Stimulated activated CD4-positive, alpha-beta T cell treated with anti-CD3 and anti-CD28 coated beads, Interleukin-1b, Interleukin-23, amount 100 ng/mL, for 1 hour (primary cell): Measurements from ENCODE around the gene RAB40B.

Experiments used
- DNase-seq, 2 donors: peaks; one replicate each; pipeline ENCODE4 v3.0.0-alpha.2; 2020; ENCODE audit warnings: low read depth in 2 of 2

The RAB40B gene

DNA sequence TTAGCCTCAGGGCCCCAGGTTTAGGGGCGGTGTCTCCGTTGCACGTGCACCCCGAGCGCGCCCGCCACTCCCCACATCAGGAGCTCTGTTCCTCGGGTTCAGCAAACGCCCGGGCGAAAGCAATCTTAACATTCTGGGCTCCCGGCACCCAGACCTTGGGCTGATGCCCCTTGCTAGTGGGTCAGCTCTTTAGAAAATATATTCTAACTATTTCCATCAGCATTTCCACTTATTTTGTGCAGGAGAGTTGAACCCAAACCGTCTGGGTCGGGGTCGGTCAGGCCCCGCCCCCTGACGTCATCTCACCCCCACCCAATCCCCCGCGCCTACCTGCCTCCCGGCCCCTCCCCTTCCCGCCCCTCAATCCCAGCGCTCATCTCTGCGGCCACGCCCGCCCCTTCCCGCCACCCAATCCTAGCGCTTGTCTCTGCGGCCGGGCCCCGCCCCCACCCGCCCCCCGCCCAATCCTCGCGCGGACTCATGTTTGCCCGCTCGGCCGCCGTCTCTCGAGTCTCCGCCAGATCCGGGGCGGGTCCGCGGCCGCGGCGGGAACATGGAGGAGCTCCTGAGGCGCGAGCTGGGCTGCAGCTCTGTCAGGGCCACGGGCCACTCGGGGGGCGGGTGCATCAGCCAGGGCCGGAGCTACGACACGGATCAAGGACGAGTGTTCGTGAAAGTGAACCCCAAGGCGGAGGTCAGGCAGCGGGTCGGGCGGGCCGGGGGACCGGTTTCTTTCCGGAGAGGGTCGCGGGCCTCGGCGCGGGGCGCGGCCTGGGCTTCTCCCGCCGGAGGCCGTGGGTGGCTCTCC lies 17.9 kb upstream of the RAB40B start, which contains the start of gene FN3KRP:
Gene FN3KRP (plus strand): TSS at position 504 of the 808 bp plus-strand sequence. CDS start 50 bp downstream, at position 554.
- peak; percentile 58 to 91 for DNase-seq

GRCh38 chr17:82713071-82713723 lies 14.7 kb upstream of the RAB40B start:
- no peak for DNase-seq

DNA sequence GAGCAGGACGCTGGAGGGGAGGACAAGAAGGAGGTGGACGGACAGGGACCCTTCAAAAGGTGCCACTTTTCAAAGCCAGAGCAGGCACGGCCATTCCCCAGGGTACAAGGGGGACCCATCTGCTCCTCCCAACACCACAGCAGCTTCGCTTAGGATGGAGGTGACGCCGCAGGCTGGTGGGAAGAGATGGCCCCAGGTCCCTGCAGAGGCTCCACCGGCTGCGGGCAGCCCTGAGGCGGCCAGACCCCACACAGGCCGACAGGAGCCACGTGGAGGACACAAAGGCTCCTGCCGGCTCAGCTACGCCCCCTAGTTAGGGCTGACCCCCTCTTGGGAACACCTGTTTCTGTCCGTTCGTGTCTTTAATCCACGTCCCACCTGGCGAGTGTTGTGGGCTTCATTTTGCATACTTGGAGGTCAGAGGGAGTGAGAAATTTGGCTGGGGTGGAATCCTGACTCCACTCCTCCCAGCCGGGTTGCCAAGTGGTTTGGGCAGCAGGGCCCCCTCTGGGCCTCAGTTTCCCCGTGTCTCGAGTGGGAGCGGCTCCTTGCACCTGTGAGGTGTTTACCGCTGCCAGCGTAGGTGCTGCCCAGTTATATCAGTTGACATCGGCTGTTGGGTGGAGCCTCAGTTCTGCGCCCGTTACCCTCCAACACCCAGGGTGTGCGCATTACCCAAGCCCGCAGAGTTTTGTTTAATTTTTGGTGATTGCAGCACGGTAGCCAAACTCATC lies 12.2 kb upstream of the RAB40B start:
- DNase-seq, result no peak

GRCh38 chr17:82709676-82710498 lies 11.4 kb upstream of the RAB40B start:
- no peak for DNase-seq

GRCh38 chr17:82709024-82709675 lies 10.7 kb upstream of the RAB40B start:
- DNase-seq, result no peak

DNA sequence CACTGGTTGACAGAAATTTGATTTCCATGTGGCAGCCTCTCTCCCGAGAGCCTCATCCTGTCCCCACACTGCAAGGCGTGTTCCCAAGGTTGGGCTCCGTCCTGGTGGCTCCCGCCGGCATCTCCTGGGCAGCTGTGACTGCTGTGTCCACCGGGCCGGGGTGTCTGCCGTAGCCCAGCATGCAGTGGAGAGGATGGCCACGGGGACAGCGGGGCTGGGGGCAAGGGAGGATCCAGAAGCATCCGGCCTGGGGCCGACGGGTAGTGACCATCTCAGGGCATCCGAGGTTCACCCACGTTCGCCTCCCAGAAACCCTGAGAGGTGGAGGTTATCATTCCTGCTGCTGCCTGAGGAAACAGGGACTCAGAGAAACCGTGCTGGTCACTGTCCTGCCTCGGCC lies 7.3 kb upstream of the RAB40B start:
- no peak for DNase-seq

- DNase-seq, result no peak
These were observed 6.4 kb upstream of the RAB40B start for GRCh38 chr17:82704886-82705285.

DNA sequence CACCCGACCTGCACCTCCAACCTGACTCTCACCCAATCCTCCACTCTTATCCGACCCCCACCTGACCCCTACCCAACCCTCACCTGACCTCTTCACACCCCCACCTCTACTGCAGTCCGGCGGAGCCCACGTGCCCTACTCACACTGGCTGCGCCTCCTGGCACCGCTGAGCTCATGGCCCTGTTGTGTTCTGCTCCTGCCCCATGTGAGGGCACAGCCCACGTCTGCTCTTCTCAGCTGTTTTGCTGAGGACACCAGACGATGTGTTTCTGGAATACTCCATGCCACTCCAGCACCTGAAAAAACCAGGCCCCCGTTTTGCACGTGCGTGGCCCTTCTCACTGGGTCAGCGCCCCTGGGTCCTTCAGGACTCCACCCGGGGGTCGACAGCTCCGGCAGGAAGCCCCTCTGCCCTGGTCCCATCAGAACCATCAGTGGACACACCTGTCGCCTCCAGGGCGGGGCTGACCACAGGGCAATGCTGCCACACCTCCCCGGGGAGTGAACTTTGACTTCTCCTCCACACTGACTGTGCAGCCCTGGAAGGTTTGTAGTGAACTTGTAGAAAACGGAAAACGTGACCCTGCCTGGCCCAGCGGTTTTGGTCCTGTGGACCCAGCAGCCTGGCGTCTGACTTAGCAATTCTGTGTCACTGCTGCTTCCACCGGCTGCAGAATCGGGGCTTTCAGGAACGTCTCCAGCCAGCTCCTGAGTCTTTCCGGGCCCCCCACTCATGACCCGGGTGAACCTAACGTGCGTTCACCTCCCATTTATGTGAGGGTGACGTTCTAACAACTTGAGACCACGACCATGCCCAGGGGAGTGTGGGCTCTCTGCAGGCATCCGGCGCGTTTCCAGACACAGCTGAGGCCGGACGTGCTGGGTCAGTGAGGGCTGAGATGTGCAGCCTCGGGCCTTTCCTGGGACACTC lies 5.7 kb upstream of the RAB40B start:
- no peak for DNase-seq

DNA sequence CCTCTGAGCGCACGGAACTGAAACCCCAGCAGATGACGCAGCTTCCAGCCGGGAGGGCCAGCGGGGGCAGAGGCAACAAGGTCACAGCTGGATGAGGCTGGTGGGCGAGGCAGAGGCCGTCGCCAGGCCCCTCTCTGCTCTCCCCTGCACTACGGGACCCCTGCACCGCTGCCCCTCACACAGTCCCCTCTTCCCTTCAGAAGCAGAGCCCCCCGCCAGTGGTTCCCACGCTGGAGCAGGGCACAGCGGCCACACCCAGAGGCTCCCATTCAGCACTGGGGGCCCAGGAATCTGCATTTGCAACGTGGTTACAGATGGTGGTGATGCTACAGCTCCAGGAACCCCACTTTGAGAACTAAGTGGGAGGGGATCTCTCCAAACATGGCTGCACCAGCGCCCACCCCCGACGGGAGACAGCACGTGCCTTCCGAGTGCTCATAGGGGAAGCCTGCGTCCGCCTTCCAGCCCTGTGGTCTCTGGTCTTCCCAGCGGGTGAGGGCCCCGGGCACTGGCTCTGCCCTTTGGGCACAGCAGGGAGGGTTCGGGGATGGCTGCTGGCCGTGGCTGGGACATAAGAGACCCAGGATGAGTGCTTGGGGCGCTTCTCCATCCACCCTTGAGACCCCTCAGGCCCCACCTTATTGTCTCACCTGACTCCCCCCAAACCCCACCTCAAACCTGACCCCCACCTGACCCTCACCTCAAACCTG lies 4.7 kb upstream of the RAB40B start:
- DNase-seq, result no peak

- DNase-seq, result no peak
These were observed 3.9 kb upstream of the RAB40B start for GRCh38 chr17:82702231-82702927.

DNA sequence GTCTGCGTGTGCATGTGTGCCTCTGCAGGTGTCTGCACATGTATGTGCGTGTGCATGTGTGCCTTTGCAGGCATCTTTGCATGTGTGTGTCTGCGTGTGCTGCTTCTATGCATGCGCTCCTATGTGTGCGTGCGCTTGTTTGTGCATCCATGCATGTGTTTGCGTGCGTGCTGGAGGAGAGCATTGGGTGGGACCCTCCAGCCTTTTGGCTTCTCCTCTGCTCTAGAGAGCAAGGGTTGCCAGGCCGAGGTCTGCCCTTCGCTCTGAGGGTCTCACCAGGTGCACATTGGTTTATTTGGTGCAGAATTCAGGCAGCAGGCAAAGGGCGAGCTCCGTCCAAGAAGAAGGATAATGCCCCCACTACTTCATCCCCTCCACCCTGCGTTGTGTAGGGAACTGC lies 1.1 kb upstream of the RAB40B start:
- DNase-seq, result no peak

DNA sequence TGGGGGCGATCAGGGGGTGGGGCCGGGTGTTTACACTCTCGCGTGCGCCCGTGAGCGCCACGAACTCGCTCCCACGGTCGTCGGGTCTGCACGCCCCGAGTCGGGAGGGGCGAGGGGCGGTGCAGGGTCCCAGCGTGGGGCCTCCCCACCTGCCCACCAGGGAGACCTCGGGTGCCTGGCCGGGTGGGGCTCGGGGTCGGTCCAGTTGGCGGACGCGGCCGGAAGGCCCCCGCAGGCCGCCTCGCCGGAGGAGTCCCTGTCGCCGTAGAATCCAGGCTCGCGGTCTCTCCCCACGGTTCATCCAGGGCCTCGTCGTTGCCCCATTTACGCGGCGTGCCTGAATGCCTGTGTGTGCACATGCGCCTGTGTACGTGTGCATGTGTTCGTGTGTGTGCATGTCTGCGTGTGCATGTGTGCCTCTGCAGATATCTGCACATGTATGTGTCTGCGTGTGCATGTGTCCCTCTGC lies 510 bp upstream of the RAB40B start:
- no peak for DNase-seq

- DNase-seq, result no peak
These were observed 762 bp downstream of the RAB40B start for GRCh38 chr17:82697808-82698064.

GRCh38 chr17:82696916-82697807 lies 1.3 kb downstream of the RAB40B start:
- no peak for DNase-seq

GRCh38 chr17:82696259-82696658 lies 2.2 kb downstream of the RAB40B start:
- no peak for DNase-seq

DNA sequence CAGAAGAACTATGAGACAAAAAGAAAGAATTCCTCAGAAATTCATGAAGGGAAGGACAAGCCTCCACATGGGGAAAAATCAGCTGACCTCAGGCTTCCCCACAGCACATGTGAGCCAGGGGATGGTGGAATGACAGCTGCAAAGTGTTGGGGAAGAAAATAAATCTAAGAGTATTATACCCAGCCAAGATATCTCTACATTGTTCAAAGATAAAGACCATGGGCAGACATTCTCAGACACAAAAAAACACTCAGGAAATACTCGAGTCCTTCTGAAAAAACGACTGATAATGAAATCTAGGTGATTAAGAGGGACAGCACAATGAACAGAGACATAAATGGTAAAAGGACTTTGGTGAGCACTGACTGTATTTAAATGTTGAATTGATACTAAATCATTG lies 3.9 kb downstream of the RAB40B start:
- no peak for DNase-seq

- DNase-seq, result no peak
These were observed 5.2 kb downstream of the RAB40B start for GRCh38 chr17:82693168-82693867.
